Esophagus squamous epithelium (tissue), 4 donors: Measurements from ENCODE around the gene IFIT1B.

ENCODE experiments used
- CTCF ChIP-seq, 6 experiments: fragments of 450-650 bp in 4 of 6; fragments of 200-600 bp in 2 of 6; sonication (generic) in 2 of 6; IDR thresholded peaks; one replicate each; pipeline ENCODE4 v1.5.1; 2016 to 2019; ENCODE audit warnings: antibody characterized with exemption in 6 of 6, mild to moderate bottlenecking in 4 of 6, moderate library complexity in 4 of 6
- POLR2A ChIP-seq, 4 donors: fragments of 450-650 bp; IDR thresholded peaks; one replicate each; pipeline ENCODE4 v1.6.1; 2017; ENCODE audit warnings: antibody characterized with exemption in 4 of 4, mild to moderate bottlenecking in 4 of 4, moderate library complexity in 3 of 4

GRCh38 chr10:89339875-89340274 lies 38.0 kb upstream of the IFIT1B start:
- TF ChIP-seq CTCF (IDR thresholded peaks at IDR 0.05) (no peak), POLR2A (IDR thresholded peaks at IDR 0.05) (no peak)
